Endothelial cell (in vitro differentiated cells): ENCODE data around the gene NEURL4. TPM values are rescaled to one million over a fixed set of nuclear protein-coding genes. Genes with fewer than 3 reads are reported as not detected.

Source experiments
- DNase-seq: peaks from one replicate; pipeline ENCODE4 v3.0.0; 2021; ENCODE audit warnings: low spot score
- H3K27ac Mint-ChIP-seq: one replicate; pipeline ENCODE4 v1.8.0; 2021; ENCODE audit warnings: mixed read lengths, inconsistent platforms; ENCODE audit not compliant: unreplicated experiment
- H3K27me3 Mint-ChIP-seq: one replicate; pipeline ENCODE4 v1.8.0; 2021; ENCODE audit warnings: mild to moderate bottlenecking, moderate library complexity, mixed read lengths, inconsistent platforms; ENCODE audit not compliant: unreplicated experiment
- H3K36me3 Mint-ChIP-seq: one replicate; pipeline ENCODE4 v1.8.0; 2021; ENCODE audit warnings: mild to moderate bottlenecking, low read depth, mixed read lengths, inconsistent platforms; ENCODE audit not compliant: unreplicated experiment
- H3K4me1 Mint-ChIP-seq: one replicate; pipeline ENCODE4 v1.8.0; 2021; ENCODE audit warnings: mild to moderate bottlenecking, mixed read lengths, inconsistent platforms; ENCODE audit not compliant: unreplicated experiment
- H3K4me3 Mint-ChIP-seq: one replicate; pipeline ENCODE4 v1.8.0; 2021; ENCODE audit warnings: mild to moderate bottlenecking, mixed read lengths, inconsistent platforms; ENCODE audit not compliant: unreplicated experiment
- H3K9me3 Mint-ChIP-seq: one replicate; pipeline ENCODE4 v1.8.0; 2021; ENCODE audit warnings: mixed read lengths, inconsistent platforms; ENCODE audit not compliant: unreplicated experiment
- total RNA-seq: library from RNA; stranded (reverse); fragmentation: NEBNext Ultra II Directional; extraction: Animal tissue kit (Norgen Biotek cat#: 25700); gene quantifications from one replicate; pipeline ENCODE4 v1.2.1, GENCODE V29; 2021; ENCODE audit not compliant: unreplicated experiment
- TF ChIP-seq, protein P1 (sequence below): fragments of 200-600 bp; sonication (generic); IDR thresholded peaks from one replicate; pipeline ENCODE4 v1.5.0; 2021; ENCODE audit warnings: antibody characterized with exemption; ENCODE audit not compliant: unreplicated experiment

NEURL4 gene
- total RNA-seq, 1 donor from 2014 or later: 55.7 TPM

GRCh38 chr17:7313890-7314718 lies 15.0 kb downstream of the NEURL4 start:
- peaks cover 56% of the 10 kb centered on the region for H3K36me3 Mint-ChIP-seq
- TF ChIP-seq, protein P1, sequence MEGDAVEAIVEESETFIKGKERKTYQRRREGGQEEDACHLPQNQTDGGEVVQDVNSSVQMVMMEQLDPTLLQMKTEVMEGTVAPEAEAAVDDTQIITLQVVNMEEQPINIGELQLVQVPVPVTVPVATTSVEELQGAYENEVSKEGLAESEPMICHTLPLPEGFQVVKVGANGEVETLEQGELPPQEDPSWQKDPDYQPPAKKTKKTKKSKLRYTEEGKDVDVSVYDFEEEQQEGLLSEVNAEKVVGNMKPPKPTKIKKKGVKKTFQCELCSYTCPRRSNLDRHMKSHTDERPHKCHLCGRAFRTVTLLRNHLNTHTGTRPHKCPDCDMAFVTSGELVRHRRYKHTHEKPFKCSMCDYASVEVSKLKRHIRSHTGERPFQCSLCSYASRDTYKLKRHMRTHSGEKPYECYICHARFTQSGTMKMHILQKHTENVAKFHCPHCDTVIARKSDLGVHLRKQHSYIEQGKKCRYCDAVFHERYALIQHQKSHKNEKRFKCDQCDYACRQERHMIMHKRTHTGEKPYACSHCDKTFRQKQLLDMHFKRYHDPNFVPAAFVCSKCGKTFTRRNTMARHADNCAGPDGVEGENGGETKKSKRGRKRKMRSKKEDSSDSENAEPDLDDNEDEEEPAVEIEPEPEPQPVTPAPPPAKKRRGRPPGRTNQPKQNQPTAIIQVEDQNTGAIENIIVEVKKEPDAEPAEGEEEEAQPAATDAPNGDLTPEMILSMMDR: no peak
- no peaks in the 10 kb centered on the region for H3K9me3 Mint-ChIP-seq
- H3K4me1 Mint-ChIP-seq: peaks cover 49% of the 10 kb centered on the region
- no peak for DNase-seq
- peak overlapping the region; percentile 70 for H3K27ac Mint-ChIP-seq
- peaks cover 22% of the 10 kb centered on the region for H3K27me3 Mint-ChIP-seq
- peak overlapping the region; percentile 92 for H3K4me3 Mint-ChIP-seq

DNA sequence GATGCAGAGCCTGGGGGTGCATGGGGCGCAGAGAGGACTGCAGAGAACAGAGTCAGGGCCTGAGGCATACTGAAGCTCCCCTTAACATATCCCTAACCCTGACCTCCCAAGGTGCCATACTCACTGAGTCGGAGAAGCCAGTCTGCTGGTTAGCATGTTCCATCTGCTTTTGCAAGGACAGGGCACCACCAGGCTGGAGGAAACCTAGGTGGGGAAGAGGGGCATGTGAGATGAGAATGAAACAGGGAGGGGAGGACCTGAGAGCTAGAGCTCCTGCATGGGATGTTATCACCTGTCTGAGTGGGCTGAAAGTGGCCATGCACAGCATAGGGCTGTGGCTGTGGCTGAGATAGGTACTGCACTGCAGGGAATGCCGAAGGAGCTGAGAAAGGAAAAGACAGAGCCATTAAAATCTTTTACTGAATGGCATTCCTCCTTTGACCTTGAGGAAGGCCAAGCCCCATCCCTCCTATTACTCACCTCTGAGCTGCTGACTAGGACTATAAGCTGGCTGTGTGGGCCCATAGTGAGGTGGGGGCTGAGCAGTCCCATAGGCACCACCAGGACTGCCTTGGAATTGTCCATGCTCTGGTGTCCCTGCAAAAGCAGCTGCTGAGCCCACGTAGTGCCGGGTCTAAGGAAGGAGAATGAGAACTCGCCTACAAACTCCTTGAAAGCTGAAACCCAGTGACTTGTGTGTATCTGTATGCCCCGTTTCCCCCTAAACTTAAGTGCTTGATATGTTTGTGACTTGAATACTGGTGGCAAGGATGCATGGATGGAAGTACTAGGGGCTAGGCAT lies 15.8 kb downstream of the NEURL4 start:
- TF ChIP-seq, protein P1: peak; percentile 22
- H3K4me3 Mint-ChIP-seq: peak overlapping the region; percentile 92
- H3K27me3 Mint-ChIP-seq: peaks cover 22% of the 10 kb centered on the region
- H3K9me3 Mint-ChIP-seq: no peaks in the 10 kb centered on the region
- H3K36me3 Mint-ChIP-seq: peaks cover 52% of the 10 kb centered on the region
- peaks cover 50% of the 10 kb centered on the region for H3K4me1 Mint-ChIP-seq
- H3K27ac Mint-ChIP-seq: no peak overlapping the region
- DNase-seq: no peak

DNA sequence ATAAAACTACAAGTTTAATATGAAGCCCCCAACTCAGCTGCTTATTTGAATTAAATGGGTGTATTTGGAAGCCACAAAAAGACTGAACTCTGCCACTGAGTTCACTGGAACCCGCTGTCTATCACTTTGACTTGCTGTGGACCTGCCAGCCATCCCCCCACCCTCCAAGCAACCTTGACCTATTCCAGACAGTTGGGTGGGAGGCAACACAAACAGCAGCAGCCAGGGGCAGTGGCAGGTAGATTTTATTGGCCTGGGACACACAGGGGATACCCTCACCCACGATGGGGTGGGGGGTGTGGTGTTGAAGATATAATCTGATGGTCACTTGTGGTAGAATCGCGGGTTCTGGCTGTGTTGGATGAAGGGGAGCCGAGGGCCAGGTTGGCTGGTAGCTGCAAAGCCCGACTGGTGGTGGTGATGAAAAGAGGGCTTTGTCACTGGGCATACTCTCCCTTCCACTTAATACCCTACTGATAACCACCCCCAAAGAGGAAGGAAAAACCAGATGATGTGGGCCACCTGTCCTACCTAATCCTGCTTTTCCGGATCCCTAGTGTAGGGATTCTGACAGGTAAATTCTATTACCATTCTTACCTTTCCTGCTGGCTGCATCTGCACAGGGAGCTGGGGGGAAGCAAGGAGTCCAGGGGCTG lies 16.6 kb downstream of the NEURL4 start:
- peaks cover 46% of the 10 kb centered on the region for H3K4me1 Mint-ChIP-seq
- H3K27me3 Mint-ChIP-seq: peaks cover 22% of the 10 kb centered on the region
- H3K27ac Mint-ChIP-seq: peak overlapping the region; percentile 74
- H3K36me3 Mint-ChIP-seq: peaks cover 52% of the 10 kb centered on the region
- DNase-seq: no peak
- peak overlapping the region; percentile 69 for H3K4me3 Mint-ChIP-seq
- TF ChIP-seq, protein P1: no peak
- H3K9me3 Mint-ChIP-seq: no peaks in the 10 kb centered on the region

DNA sequence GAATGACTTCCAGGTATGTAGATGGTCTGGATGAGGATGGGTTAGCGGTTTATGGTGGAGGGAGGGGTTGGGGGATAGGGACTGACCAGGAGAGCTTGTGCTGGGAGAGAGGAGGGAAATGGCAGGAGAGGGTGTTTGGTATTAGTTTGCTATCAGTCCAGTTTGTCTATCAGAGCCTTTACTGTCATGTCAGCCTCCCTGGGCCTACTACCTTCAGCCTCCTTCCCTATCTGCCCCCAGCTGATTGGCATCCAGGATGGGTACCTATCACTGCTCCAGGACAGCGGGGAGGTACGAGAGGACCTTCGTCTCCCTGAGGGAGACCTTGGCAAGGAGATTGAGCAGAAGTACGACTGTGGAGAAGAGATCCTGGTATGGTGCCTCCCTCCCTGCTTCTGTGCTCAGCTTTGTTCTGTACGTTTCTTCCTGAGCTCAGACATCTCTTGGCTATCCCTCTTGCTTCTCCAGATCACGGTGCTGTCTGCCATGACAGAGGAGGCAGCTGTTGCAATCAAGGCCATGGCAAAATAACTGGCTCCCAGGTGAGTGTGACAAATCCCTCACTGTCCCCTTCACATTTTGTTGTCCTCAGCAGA lies 17.9 kb downstream of the NEURL4 start:
- no peak for DNase-seq
- Mint-ChIP-seq H3K27ac (peak overlapping the region; percentile 72), H3K9me3 (no peaks in the 10 kb centered on the region), H3K4me3 (peak overlapping the region; percentile 96), H3K4me1 (peaks cover 44% of the 10 kb centered on the region), H3K36me3 (peaks cover 49% of the 10 kb centered on the region), H3K27me3 (peaks cover 24% of the 10 kb centered on the region)
- TF ChIP-seq, protein P1: no peak
